Activated naive CD4-positive, alpha-beta T cell treated with anti-CD3 and anti-CD28 coated beads, Interleukin-2, amount 10 ng/mL, durations not matched to agents 7 days and 5 days (primary cell): ENCODE measurements around the gene IL9R.
"Not testable (repeated sequence)": the region's sequence is repeated elsewhere in the genome, so short reads cannot be mapped to it uniquely, and the experiment has no call there.

Experiments used
- CTCF ChIA-PET: fragments of 350-600 bp; sonication (Branson Sonifier 250); formaldehyde crosslinking; loops from one replicate; lab custom pipeline; 2021; ENCODE audit warnings: antibody characterized with exemption; lab: Charles Lee
- DNase-seq: peaks from one replicate; pipeline ENCODE4 v3.0.0-alpha.2; 2020
- H3K27ac Mint-ChIP-seq: one replicate; pipeline ENCODE4 v1.8.0; 2021; ENCODE audit warnings: mild to moderate bottlenecking, moderate library complexity, mixed read lengths
- H3K27me3 Mint-ChIP-seq: one replicate; pipeline ENCODE4 v1.8.0; 2021; ENCODE audit warnings: mild to moderate bottlenecking, mixed read lengths
- H3K36me3 Mint-ChIP-seq: one replicate; pipeline ENCODE4 v1.8.0; 2021; ENCODE audit warnings: mixed read lengths
- H3K4me1 Mint-ChIP-seq: one replicate; pipeline ENCODE4 v1.8.0; 2021; ENCODE audit warnings: mixed read lengths
- H3K4me3 Mint-ChIP-seq: one replicate; pipeline ENCODE4 v1.8.0; 2021; ENCODE audit warnings: mild to moderate bottlenecking, moderate library complexity, mixed read lengths
- H3K9me3 Mint-ChIP-seq: one replicate; pipeline ENCODE4 v1.8.0; 2021; ENCODE audit warnings: mixed read lengths

IL9R gene

GRCh38 chrX:156029707-156030442, 32.4 kb downstream of the IL9R start:
- DNase-seq, H3K36me3 Mint-ChIP-seq, H3K4me3 Mint-ChIP-seq, H3K27ac Mint-ChIP-seq, H3K9me3 Mint-ChIP-seq, CTCF ChIA-PET, H3K4me1 Mint-ChIP-seq, H3K27me3 Mint-ChIP-seq: not testable (repeated sequence)

GRCh38 chrX:156030474-156030873, 33.0 kb downstream of the IL9R start:
- CTCF ChIA-PET, DNase-seq, H3K36me3 Mint-ChIP-seq, H3K4me1 Mint-ChIP-seq, H3K9me3 Mint-ChIP-seq, H3K27ac Mint-ChIP-seq, H3K27me3 Mint-ChIP-seq, H3K4me3 Mint-ChIP-seq: not testable (repeated sequence)
